ENCODE measurements around the gene ISYNA1. TPM values are rescaled to one million over a fixed set of nuclear protein-coding genes. Genes with fewer than 3 reads are reported as not detected.

The ISYNA1 gene
- total and polyA plus RNA-seq, 4 donors, result 14.7 to 56.7 (median 25.0) TPM

DNA sequence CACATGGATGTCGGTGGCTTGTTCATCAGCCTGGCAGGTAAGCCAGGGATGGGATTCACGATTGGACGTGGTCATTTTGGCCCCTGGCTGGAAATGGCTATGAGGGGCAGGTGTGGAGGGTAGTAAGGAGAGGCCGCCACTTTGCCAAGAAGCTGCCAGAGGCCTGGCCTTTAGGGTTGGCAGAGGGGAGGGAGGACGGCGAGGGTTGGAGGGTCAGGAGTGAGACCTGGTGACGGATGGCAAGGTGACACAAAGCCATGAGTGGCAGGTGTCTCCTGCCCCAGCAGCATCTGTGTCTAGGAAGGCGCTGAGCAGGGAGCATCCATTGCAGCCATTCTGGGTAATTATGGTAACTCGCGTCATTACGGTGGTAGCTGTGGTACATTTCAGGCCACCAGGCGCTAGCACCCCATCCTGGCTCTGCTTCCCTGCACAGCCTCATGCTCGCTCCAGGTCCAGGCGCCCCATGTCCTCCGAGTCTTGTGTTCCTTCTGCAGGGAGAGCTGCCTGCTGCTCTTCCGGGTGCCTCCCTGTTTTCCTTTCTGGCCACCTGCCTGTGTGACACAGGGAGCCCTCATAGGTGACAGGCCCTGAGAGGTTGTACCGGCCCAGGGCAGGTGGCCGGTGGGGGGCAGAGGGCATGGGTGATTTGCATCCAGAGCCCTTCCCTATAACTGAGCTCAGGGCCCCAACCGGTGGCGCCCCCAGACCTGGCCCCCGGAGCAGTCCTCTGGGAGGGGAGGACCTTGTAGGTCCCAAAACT is 14.5 kb downstream of the ISYNA1 start:
- H3K27ac ChIP-seq (ENCODE audit: low read depth in 1 of 2, low read length in 1 of 2), result no peak overlapping the region
- no peak overlapping the region for H3K4me3 ChIP-seq
- H3K9me3 ChIP-seq (ENCODE audit: control insufficient read depth in 4 of 4, insufficient read depth in 3 of 4, low read length in 3 of 4), result no peaks in the 10 kb centered on the region
- peaks cover 0 to 29% (median 12%) of the 10 kb centered on the region in 5 donors for H3K4me1 ChIP-seq (ENCODE audit: control insufficient read depth in 5 of 5, insufficient read depth in 5 of 5, low read length in 5 of 5)
- ATAC-seq (ENCODE audit: insufficient read depth, low FRiP score) (no peak), DNase-seq (no peak)
- no peak overlapping the region for H3K9ac ChIP-seq (ENCODE audit: insufficient read depth in 1 of 2, low read length in 2 of 2)
- H3K36me3 ChIP-seq (ENCODE audit: control insufficient read depth in 4 of 4, insufficient read depth in 4 of 4, low read length in 4 of 4), result peaks cover 0 to 6% (median 0%) of the 10 kb centered on the region in 4 donors
- H3K27me3 ChIP-seq (ENCODE audit: control insufficient read depth in 3 of 3, insufficient read depth in 3 of 3, low read length in 2 of 3), result no peaks in the 10 kb centered on the region
- TF ChIP-seq CTCF (IDR thresholded peaks at IDR 0.05; ENCODE audit: control extremely low read depth, extremely low read depth), result no peak
- 87 to 91% methylated on average over 21 of the region's 21 CpGs for WGBS, 2 donors

- ATAC-seq (ENCODE audit: insufficient read depth, low FRiP score), result no peak
Measured at GRCh38 chr19:18422530-18423191, 15.3 kb downstream of the ISYNA1 start.

GRCh38 chr19:18421371-18421959 is 16.5 kb downstream of the ISYNA1 start:
- no peaks in the 10 kb centered on the region for H3K27me3 ChIP-seq (ENCODE audit: control insufficient read depth in 3 of 3, insufficient read depth in 3 of 3, low read length in 2 of 3)
- no peak overlapping the region for H3K27ac ChIP-seq (ENCODE audit: low read depth in 1 of 2, low read length in 1 of 2)
- H3K9ac ChIP-seq (ENCODE audit: insufficient read depth in 1 of 2, low read length in 2 of 2), result no peak overlapping the region
- H3K4me1 ChIP-seq (ENCODE audit: control insufficient read depth in 5 of 5, insufficient read depth in 5 of 5, low read length in 5 of 5), result peaks cover 0 to 44% (median 26%) of the 10 kb centered on the region in 5 donors
- H3K4me3 ChIP-seq, result no peak overlapping the region
- DNase-seq (no peak), ATAC-seq (ENCODE audit: insufficient read depth, low FRiP score) (no peak)
- no peaks in the 10 kb centered on the region for H3K36me3 ChIP-seq (ENCODE audit: control insufficient read depth in 4 of 4, insufficient read depth in 4 of 4, low read length in 4 of 4)
- TF ChIP-seq CTCF (IDR thresholded peaks at IDR 0.05; ENCODE audit: control extremely low read depth, extremely low read depth), result no peak
- no peaks in the 10 kb centered on the region for H3K9me3 ChIP-seq (ENCODE audit: control insufficient read depth in 4 of 4, insufficient read depth in 3 of 4, low read length in 3 of 4)
- 87 to 91% methylated on average over 12 of the region's 12 CpGs for WGBS, 2 donors

More at GRCh38 chr19:18422530-18423191, 15.3 kb downstream of the ISYNA1 start:
- H3K27ac ChIP-seq (ENCODE audit: low read depth in 1 of 2, low read length in 1 of 2), result no peak overlapping the region
- H3K9ac ChIP-seq (ENCODE audit: insufficient read depth in 1 of 2, low read length in 2 of 2), result no peak overlapping the region
- H3K4me3 ChIP-seq, result no peak overlapping the region
- no peak for TF ChIP-seq CTCF (IDR thresholded peaks at IDR 0.05; ENCODE audit: control extremely low read depth, extremely low read depth)
- no peaks in the 10 kb centered on the region for H3K27me3 ChIP-seq (ENCODE audit: control insufficient read depth in 3 of 3, insufficient read depth in 3 of 3, low read length in 2 of 3)
- no peaks in the 10 kb centered on the region for H3K9me3 ChIP-seq (ENCODE audit: control insufficient read depth in 4 of 4, insufficient read depth in 3 of 4, low read length in 3 of 4)
- WGBS, 2 donors, result 61 to 69% methylated on average over 14 of the region's 14 CpGs
- DNase-seq, result no peak
- H3K36me3 ChIP-seq (ENCODE audit: control insufficient read depth in 4 of 4, insufficient read depth in 4 of 4, low read length in 4 of 4), result peaks cover 0 to 4% (median 0%) of the 10 kb centered on the region in 4 donors
- peaks cover 0 to 36% (median 18%) of the 10 kb centered on the region in 5 donors for H3K4me1 ChIP-seq (ENCODE audit: control insufficient read depth in 5 of 5, insufficient read depth in 5 of 5, low read length in 5 of 5)
